Stomach (tissue), 4 donors: ENCODE data around the gene MAP3K19.

Source experiments
- CTCF ChIP-seq, 7 experiments: fragments of 450-650 bp in 4 of 7; fragments of 200-600 bp in 3 of 7; sonication (generic) in 3 of 7; IDR thresholded peaks; one replicate each; pipeline ENCODE4 v1.5.1; 2016 to 2019; ENCODE audit warnings: antibody characterized with exemption in 7 of 7, control low read depth in 2 of 7, mild to moderate bottlenecking in 1 of 7
- EP300 ChIP-seq: sonication (generic); formaldehyde crosslinking; IDR thresholded peaks from one replicate; pipeline ENCODE4 v1.6.1; 2017; ENCODE audit warnings: antibody characterized with exemption
- POLR2A ChIP-seq, 4 donors: fragments of 450-650 bp; IDR thresholded peaks; one replicate each; pipeline ENCODE4 v1.6.1; 2016; ENCODE audit warnings: antibody characterized with exemption in 4 of 4, control low read depth in 2 of 4, mild to moderate bottlenecking in 1 of 4, moderate library complexity in 1 of 4

DNA sequence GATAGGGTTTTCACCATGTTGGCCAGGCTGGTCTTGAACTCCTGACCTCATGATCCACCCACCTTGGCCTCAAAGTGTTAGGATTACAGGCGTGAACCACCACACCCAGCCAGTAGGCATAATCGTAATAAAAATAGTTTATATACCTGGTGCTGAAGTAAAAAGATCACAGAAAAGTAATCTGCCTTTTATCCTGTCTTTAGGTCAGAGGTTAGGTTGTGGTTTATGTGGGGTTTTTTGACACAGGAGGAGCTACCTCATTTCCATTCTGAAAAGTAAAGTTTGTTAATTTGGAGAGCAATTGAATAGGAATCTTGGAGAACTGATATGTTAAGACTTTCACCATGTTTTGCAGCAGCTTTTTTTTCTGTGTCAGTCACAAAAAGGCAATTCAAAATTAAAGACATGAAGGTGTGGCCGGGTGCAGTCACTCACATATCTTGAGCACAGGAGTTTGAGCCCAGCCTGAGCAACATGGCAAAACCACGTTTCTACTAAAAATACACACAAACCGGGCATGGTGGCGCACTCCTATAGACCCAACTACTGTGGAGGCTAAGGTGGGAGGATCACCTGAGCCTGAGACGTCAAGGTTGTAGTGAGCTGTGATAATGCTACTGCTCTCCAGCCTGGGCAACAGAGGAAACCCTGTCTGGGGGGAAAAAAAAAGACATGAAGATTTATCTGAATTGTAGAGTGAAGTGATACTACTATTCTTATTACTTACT, 97.1 kb downstream of the MAP3K19 start:
- TF ChIP-seq CTCF (IDR thresholded peaks at IDR 0.05): no peak
- no peak for TF ChIP-seq EP300
- TF ChIP-seq POLR2A (IDR thresholded peaks at IDR 0.05): no peak
